Transverse colon (tissue), 4 donors: ENCODE results near the gene TPD52L2. TPM values are rescaled to one million over a fixed set of nuclear protein-coding genes. Genes with fewer than 3 reads are reported as not detected.

ENCODE experiments used
- small RNA-seq, 4 donors: library from RNA; depleted of rRNA; stranded (forward); fragments of <200 nt; gene quantifications; one replicate each; pipeline ENCODE3, GENCODE V24; 2016
- total RNA-seq, 4 donors: library from RNA; depleted of rRNA; stranded (reverse); fragments of >200 nt; gene quantifications; one replicate each; pipeline ENCODE4 v1.1.0, GENCODE V29; 2016

TPD52L2 gene
- total RNA-seq, 4 donors from 2014 or later = 40.8 to 67.0 (median 62.6) TPM

Small RNA genes lying within 50 kb of the gene (small RNA-seq; reads per million reads assigned to genes)
- 0 reads per million in 4 donors for gene MIR941-2
- gene MIR941-4 = 0 reads per million in 4 donors
- 0 reads per million in 4 donors for gene MIR941-5
- gene RNU1-134P = 0 reads per million in 4 donors

Other genes starting within 250 kb of the TPD52L2 start
- gene GMEB2, start 238.2 kb upstream of the TPD52L2 start, total RNA-seq = 10 to 100 TPM in 3 of 4 donors, 1 to 10 TPM in 1; 9.0 to 20.3 (median 13.5) TPM
- 1 to 10 TPM in 3 of 4 donors, under 1 TPM in 1; 0.75 to 7.1 (median 4.4) TPM for gene STMN3, start 211.8 kb upstream of the TPD52L2 start, total RNA-seq
- 10 to 100 TPM; 18.8 to 84.9 (median 24.1) TPM for gene RTEL1, start 207.0 kb upstream of the TPD52L2 start, total RNA-seq
- gene TNFRSF6B, start 168.6 kb upstream of the TPD52L2 start, total RNA-seq = 10 to 100 TPM in 3 of 4 donors, 1 to 10 TPM in 1; 4.2 to 34.4 (median 13.6) TPM
- gene ARFRP1, start 157.3 kb upstream of the TPD52L2 start, total RNA-seq = 10 to 100 TPM; 46.2 to 75.4 (median 56.2) TPM
- 100 to 1,000 TPM in 2 of 4 donors, 10 to 100 TPM in 2; 29.1 to 346 (median 76.5) TPM for gene ZGPAT, start 157.2 kb upstream of the TPD52L2 start, total RNA-seq
- gene LIME1, start 128.6 kb upstream of the TPD52L2 start, total RNA-seq = 10 to 100 TPM; 24.4 to 91.1 (median 44.0) TPM
- 10 to 100 TPM; 26.3 to 50.2 (median 47.7) TPM for gene SLC2A4RG, start 125.5 kb upstream of the TPD52L2 start, total RNA-seq
- gene ZBTB46, start 34.0 kb upstream of the TPD52L2 start, total RNA-seq = 1 to 10 TPM; 2.3 to 6.0 (median 5.3) TPM
- gene ABHD16B, start 3.8 kb upstream of the TPD52L2 start, total RNA-seq = not detected
- gene DNAJC5, start 29.9 kb downstream of the TPD52L2 start, total RNA-seq = 10 to 100 TPM; 59.9 to 77.3 (median 71.4) TPM
- gene UCKL1, start 91.1 kb downstream of the TPD52L2 start, total RNA-seq = 100 to 1,000 TPM in 1 of 4 donors, 10 to 100 TPM in 3; 41.1 to 189 (median 68.5) TPM
- 1 to 10 TPM; 1.8 to 5.2 (median 2.1) TPM for gene ZNF512B, start 104.7 kb downstream of the TPD52L2 start, total RNA-seq
- 10 to 100 TPM in 3 of 4 donors, 1 to 10 TPM in 1; 5.9 to 86.2 (median 19.4) TPM for gene SAMD10, start 114.4 kb downstream of the TPD52L2 start, total RNA-seq
- gene PRPF6, start 115.9 kb downstream of the TPD52L2 start, total RNA-seq = 10 to 100 TPM; 29.2 to 55.7 (median 51.8) TPM
- gene C20orf204, start 170.9 kb downstream of the TPD52L2 start, total RNA-seq = 10 to 100 TPM in 1 of 4 donors, 1 to 10 TPM in 1, under 1 TPM in 1, not detected in 1; 0.68 to 34.8 (median 1.4) TPM
- gene SOX18, start 184.4 kb downstream of the TPD52L2 start, total RNA-seq = 10 to 100 TPM in 1 of 4 donors, 1 to 10 TPM in 3; 1.8 to 14.2 (median 6.5) TPM
- gene TCEA2, start 197.9 kb downstream of the TPD52L2 start, total RNA-seq = 10 to 100 TPM in 3 of 4 donors, 1 to 10 TPM in 1; 5.6 to 94.3 (median 14.8) TPM
- gene RGS19, start 214.2 kb downstream of the TPD52L2 start, total RNA-seq = 10 to 100 TPM in 2 of 4 donors, 1 to 10 TPM in 1, not detected in 1; 5.5 to 37.4 (median 10.8) TPM
- under 1 TPM in 2 of 4 donors, not detected in 2; 0.14 to 0.32 TPM for gene OPRL1, start 214.8 kb downstream of the TPD52L2 start, total RNA-seq
- not detected for gene LKAAEAR1, start 219.1 kb downstream of the TPD52L2 start, total RNA-seq
- gene NPBWR2, start 242.3 kb downstream of the TPD52L2 start, total RNA-seq = not detected